SHP77 treated with DMSO at 0.1 percent for 48 hours (cell line): ENCODE measurements around the gene SCML1.
"Not testable (repeated sequence)": the region's sequence is repeated elsewhere in the genome, so short reads cannot be mapped to it uniquely, and the experiment has no call there.

Source experiments
- DNase-seq: peaks from one replicate; lab custom pipeline; 2025; lab: John Stamatoyannopoulos, UW

Gene SCML1

GRCh38 chrX:17738737-17739535, 1.6 kb downstream of the SCML1 start:
- DNase-seq, result no peak

GRCh38 chrX:17740137-17741122, 3.1 kb downstream of the SCML1 start:
- no peak for DNase-seq

- DNase-seq, result no peak
Observed at GRCh38 chrX:17741123-17741511, 3.8 kb downstream of the SCML1 start.

- no peak for DNase-seq
Observed at GRCh38 chrX:17743913-17744312, 6.6 kb downstream of the SCML1 start.

- DNase-seq, result no peak
Observed at GRCh38 chrX:17744896-17745523, 7.7 kb downstream of the SCML1 start.

- DNase-seq, result no peak
Observed at GRCh38 chrX:17747692-17748091, 10.4 kb downstream of the SCML1 start.

- DNase-seq, result no peak
Observed at GRCh38 chrX:17748684-17749083, 11.4 kb downstream of the SCML1 start.

GRCh38 chrX:17750436-17750835, 13.1 kb downstream of the SCML1 start:
- DNase-seq, result no peak

- no peak for DNase-seq
Observed at GRCh38 chrX:17758382-17758781, 21.1 kb downstream of the SCML1 start.

GRCh38 chrX:17759990-17760389, 22.7 kb downstream of the SCML1 start:
- no peak for DNase-seq

- DNase-seq, result no peak
Observed at GRCh38 chrX:17767734-17768133, 30.4 kb downstream of the SCML1 start.

GRCh38 chrX:17768997-17769396, 31.7 kb downstream of the SCML1 start:
- DNase-seq, result no peak

- no peak for DNase-seq
Observed at GRCh38 chrX:17769701-17770269, 32.5 kb downstream of the SCML1 start.

- DNase-seq, result no peak
Observed at GRCh38 chrX:17773221-17773876, 36.1 kb downstream of the SCML1 start.

- DNase-seq, result no peak
Observed at GRCh38 chrX:17774053-17774452, 36.8 kb downstream of the SCML1 start.

GRCh38 chrX:17778997-17779396, 41.7 kb downstream of the SCML1 start:
- DNase-seq, result no peak

GRCh38 chrX:17779434-17779833, 42.1 kb downstream of the SCML1 start:
- no peak for DNase-seq

GRCh38 chrX:17786554-17787347, 49.5 kb downstream of the SCML1 start:
- DNase-seq, result not testable (repeated sequence)

GRCh38 chrX:17787557-17787956, 50.3 kb downstream of the SCML1 start:
- DNase-seq, result no peak

- peak; percentile 5 for DNase-seq
Observed at GRCh38 chrX:17788439-17788838, 51.1 kb downstream of the SCML1 start.
